ENCODE measurements around the gene MEGF6.

Gene MEGF6, protein sequence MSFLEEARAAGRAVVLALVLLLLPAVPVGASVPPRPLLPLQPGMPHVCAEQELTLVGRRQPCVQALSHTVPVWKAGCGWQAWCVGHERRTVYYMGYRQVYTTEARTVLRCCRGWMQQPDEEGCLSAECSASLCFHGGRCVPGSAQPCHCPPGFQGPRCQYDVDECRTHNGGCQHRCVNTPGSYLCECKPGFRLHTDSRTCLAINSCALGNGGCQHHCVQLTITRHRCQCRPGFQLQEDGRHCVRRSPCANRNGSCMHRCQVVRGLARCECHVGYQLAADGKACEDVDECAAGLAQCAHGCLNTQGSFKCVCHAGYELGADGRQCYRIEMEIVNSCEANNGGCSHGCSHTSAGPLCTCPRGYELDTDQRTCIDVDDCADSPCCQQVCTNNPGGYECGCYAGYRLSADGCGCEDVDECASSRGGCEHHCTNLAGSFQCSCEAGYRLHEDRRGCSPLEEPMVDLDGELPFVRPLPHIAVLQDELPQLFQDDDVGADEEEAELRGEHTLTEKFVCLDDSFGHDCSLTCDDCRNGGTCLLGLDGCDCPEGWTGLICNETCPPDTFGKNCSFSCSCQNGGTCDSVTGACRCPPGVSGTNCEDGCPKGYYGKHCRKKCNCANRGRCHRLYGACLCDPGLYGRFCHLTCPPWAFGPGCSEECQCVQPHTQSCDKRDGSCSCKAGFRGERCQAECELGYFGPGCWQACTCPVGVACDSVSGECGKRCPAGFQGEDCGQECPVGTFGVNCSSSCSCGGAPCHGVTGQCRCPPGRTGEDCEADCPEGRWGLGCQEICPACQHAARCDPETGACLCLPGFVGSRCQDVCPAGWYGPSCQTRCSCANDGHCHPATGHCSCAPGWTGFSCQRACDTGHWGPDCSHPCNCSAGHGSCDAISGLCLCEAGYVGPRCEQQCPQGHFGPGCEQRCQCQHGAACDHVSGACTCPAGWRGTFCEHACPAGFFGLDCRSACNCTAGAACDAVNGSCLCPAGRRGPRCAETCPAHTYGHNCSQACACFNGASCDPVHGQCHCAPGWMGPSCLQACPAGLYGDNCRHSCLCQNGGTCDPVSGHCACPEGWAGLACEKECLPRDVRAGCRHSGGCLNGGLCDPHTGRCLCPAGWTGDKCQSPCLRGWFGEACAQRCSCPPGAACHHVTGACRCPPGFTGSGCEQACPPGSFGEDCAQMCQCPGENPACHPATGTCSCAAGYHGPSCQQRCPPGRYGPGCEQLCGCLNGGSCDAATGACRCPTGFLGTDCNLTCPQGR (N-terminal part only)

GRCh38 chr1:3611170-3612019, at the start of gene MEGF6:
Gene MEGF6, minus strand, starts transcription at chr1:3611508. Its CDS starts 240 bp downstream, at chr1:3611268.
- DNase-seq = peak in 10 of 56 donors; percentile 18 to 78 (median 30)

GRCh38 chr1:3660704-3661103, 49.4 kb upstream of the MEGF6 start:
- no peak for DNase-seq

DNA sequence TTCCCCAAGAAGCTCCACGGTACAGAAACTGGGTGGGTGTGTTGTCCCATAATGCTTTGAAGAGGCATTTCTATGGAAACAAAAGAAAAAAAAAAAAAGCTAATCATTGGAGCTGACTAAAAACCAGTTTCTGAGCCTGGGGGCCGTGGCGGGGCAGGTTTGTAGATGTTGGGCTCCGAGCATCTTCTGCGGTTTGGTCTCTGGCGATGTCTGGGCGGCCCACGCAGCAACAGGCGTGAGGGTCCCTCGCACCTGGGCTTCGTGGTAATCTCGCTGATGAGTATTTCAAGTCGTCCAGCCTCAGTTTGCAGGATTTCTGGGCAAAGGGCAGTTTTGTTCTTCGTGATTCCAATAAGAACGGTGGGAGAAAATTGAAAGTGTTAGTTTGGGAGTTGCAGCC, 47.8 kb upstream of the MEGF6 start:
- no peak for DNase-seq

GRCh38 chr1:3658231-3658615, 46.9 kb upstream of the MEGF6 start:
- DNase-seq = no peak

DNA sequence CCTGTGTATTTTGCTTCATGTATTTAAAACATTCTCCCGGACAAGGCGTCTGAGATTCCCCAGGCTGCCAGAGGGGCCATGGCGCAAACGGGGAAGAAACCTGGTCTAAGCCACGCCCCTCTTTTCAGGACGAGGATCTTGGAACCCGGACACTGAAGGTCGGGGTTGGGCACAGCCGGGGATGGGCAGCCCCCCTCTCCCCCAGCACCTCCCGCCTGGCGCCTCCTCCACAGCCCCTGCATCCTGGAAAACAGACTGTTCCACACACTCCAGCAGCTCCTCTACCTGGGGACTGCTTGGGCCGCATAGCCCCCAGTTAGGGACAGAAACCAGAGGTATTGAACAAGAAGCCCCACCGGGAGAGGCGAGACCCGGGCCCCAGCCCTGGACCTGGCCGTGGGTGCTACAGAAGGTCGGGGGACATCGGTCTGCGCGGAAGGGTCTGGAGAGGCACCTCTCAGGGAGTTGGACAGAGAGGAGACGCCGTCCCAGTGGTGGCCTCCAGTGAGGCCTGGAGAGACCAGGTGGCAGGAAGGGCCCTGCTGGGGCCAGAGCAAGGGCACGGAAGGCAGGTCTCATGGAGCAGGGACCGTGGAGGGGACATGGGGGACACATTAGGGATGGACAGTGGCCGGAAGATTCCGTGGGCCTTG, 46.4 kb upstream of the MEGF6 start:
- DNase-seq = no peak

DNA sequence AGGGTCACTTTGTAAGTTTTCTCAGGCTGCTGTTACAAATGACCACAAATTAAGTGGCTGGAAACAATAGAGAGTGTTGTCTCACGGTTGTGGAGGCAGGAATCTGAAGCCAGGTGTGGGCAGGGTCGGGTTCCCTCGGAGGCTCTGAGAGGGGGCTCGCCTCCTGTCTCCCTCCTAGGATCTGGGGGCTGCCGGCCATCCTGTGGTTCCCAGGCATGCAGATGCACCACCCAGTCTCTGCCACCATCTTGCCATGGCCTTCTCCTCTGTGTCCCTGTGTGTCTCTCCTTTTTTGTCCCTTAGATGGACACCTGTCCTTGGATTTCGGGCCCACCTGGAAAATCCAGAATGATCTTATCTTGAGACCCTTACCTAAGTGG, 45.8 kb upstream of the MEGF6 start:
- no peak for DNase-seq

DNA sequence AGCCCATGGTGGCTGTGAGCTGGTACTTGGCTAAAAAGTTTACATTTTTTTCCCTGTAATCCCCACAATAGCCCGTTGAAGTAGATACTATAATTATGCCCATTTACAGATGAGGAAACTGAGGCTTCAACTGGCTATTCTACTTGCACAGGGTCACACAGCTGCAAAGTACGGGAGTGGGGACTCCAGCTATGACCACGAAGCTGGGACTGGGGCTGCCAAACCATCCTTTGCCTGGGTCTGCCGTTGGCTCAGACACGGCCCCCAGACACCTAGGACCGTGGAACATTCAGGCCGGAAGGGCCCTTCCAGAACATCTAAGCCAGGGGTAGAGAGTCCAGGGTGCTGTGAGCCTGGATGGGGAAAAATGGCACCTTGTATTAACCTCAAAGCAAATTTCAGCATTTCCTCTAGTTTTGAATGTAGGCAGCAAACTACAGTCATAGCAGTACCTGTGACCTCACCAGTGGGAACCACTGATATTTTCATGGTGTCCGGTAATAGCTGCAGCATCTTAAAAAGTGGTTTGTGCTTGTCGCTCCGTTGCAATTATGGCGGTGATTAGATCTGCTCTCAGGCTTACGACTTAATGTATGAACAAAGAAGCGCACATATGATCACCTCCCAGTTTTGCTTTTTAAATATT, 45.3 kb upstream of the MEGF6 start:
- no peak for DNase-seq

DNA sequence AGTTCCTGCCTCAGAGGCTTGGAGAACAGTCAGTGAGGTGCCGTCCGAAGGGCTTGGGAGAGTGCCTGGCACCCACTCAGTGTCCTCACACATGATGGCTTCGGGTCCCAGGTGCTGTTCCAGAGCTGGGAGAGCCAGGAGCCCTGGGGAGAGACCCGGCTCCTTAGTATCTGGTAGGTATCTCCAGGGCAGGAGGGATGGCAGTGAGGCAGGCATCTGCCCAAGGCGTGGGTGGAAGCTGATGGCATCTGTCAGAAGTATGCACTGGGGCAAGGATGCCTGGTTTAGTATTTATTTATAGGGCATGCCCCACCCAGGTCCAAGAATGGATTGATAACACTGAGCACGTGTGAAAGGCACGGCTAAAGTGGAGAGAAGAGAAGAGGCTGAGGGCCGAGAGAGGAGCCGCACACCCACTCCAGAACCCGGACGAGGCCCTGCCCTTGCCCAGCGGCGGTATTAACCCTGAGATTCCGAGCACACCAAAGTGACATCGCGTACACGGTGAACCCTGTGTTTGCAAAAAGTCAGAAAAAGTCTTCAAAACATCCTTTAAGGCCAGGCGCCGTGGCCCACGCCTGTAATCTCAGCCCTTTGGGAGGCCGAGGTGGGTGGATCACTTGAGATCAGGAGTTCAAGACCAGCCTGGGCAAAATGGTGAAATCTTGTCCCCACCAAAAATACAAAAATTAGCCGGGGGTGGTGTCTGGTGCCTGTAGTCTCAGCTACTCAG, 43.4 kb upstream of the MEGF6 start:
- no peak for DNase-seq

- DNase-seq = no peak
Measured at GRCh38 chr1:3653286-3653618, 41.9 kb upstream of the MEGF6 start.

DNA sequence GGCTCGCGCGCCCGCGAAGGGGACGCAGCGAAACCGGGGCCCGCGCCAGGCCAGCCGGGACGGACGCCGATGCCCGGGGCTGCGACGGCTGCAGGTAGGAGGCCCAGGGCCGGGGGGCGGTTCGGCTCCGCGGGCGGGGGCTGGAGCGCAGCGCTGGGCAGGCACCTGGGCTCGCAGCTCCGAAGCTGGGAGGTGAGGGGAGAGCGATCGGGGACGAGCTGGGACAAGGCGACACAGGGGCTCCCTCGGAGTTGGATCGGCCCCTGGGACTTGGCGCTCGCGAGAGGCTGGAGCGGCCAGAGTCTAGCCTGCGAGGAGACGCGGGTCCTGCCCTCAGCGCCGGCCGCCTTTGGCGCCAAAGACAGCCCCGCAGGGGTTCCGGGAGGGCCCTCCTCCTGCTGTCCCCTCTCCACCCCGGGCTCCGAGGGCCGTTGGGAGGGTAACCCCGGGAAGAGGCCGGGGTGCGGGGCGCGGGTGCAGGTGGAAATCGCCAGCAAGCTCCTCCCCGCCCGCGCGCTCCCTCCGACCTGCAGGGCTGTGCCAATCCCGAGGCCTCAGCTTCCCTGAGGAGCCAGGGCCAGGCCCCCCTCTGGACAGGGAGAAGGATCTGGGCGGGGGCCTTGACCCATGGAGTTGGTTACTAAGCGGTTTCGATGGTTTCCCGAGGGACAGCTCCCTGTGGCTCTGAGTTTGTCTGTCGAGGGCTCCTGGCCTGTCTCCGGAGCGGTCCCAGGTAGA, 41.4 kb upstream of the MEGF6 start:
- no peak for DNase-seq

- no peak for DNase-seq
Measured at GRCh38 chr1:3651930-3652547, 40.7 kb upstream of the MEGF6 start, which contains the start of gene TP73. Gene TP73, plus strand, starts transcription at chr1:3652516. Its CDS starts 29,850 bp downstream, at chr1:3682366.

DNA sequence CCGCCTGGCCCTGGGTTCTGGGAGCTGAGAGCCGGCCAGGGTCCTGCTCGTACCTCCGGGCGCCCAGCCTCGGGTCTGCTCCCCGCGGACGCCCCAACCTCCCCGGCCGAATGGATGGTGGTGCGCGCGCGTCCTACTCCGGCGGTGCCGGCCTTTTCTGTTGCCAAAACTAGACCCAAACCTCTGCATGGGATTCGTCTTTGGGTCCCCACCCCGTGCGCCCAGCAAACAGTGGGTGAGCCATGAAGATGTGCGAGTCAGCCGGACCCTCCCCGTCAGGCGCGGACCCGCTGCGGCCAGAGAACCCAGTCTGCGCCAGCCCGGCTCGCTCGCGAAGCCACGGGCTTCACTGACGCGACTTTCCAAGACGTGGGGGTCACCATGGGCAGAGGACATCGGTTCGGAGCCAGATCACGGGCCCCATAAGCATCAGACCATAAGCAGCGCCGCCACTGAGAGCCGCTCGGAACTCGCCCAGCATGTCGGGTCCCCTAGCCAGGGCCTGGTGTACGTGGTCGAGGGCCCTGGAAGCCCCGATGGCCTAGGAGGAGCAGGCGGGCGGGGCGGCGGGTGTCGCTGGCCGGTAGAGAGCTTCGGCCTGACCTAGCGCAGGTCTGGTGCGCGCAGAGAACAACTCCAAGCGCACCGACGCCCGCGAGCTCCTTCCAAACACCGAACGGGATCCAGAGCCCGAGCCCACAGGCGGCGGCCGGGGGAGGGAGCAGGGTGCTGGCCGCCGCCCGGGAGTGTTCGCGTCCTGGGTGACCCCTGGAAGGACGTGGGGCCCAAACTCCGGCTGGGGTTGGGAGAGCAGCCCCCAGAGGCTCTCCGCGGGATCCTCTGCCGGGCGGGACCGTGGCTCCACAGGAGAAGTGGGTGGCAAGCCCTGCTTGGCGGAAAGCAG, 40.0 kb upstream of the MEGF6 start:
- DNase-seq = no peak

- DNase-seq = no peak
Measured at GRCh38 chr1:3650248-3651025, 39.1 kb upstream of the MEGF6 start.

DNA sequence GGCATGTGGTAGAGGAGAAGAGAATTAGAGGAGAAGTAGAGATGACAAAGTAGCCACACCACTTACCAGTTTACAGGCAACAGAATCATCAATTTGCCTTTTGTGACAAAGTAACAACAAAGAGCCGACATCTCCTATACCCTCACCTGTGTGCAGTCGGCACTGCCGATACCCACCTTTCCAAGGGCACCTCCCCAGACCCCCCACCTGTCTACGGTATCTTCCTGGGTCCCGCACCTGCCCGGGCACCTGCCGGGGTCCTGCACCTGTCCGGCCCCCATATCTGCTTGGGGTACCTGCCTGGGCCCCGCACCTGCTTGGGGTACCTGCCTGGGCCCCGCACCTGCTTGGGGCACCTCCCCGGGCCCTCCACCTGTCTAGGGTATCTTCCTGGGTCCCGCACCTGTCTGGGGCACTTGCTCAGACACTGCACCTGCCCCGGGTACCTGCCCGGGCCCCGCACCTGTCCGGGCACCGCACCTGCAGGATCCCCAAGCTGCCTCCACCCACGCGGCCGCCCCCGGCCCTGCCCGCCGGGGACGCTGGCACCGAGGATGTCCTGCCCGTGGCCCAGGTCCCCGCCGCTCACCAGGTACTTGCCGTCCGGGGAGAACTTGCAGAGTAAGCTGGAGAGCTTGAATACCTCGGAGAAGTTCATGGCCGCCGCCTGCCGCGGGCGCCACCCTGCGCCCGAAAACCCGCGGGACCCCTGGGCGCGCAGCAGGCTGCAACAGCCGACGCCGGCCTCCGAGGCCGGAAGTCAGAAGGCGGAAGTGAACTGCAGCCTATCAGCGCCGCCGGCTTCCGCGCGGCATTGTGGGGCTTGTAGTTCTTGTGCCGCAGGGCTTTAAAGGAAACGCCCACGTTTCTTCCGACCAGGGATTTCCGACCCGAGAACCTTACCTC, 38.3 kb upstream of the MEGF6 start, which contains the start of gene WRAP73:
WRAP73 (minus strand) TSS at position 762 of the 906 bp plus-strand sequence; CDS start at position 658, 104 bp downstream.
- peak in 55 of 56 donors; percentile 18 to 91 (median 66) for DNase-seq

Measured in amygdala (tissue), 56 donors.